Vagina (tissue), 2 donors: Measurements from ENCODE around the gene RAB20. TPM values are rescaled to one million over a fixed set of nuclear protein-coding genes. Genes with fewer than 3 reads are reported as not detected.

Experiments used
- DNase-seq, 2 donors: peaks; one replicate each; pipeline ENCODE4 v3.0.0-alpha.2; 2017; ENCODE audit errors: extremely low spot score in 2 of 2
- H3K27ac ChIP-seq: fragments of 200-600 bp; sonication (generic); one replicate; pipeline ENCODE4 v1.5.1; 2019
- H3K27me3 ChIP-seq: fragments of 200-600 bp; sonication (generic); one replicate; pipeline ENCODE4 v1.5.1; 2019
- H3K36me3 ChIP-seq, 2 donors: fragments of 200-600 bp; sonication (generic); one replicate each; pipeline ENCODE4 v1.5.1; 2017 to 2019
- H3K4me1 ChIP-seq: fragments of 200-600 bp; sonication (generic); one replicate; pipeline ENCODE4 v1.5.1; 2019
- H3K4me3 ChIP-seq, 2 donors: fragments of 200-600 bp; sonication (generic); 1 replicate in 1 of 2; 2 replicates in 1 of 2; pipeline ENCODE4 v1.5.1; 2016 to 2019
- H3K9me3 ChIP-seq: fragments of 200-600 bp; sonication (generic); one replicate; pipeline ENCODE4 v1.5.1; 2019
- CTCF ChIP-seq, 3 experiments: fragments of 450-650 bp in 2 of 3; fragments of 200-600 bp in 1 of 3; sonication (generic) in 1 of 3; IDR thresholded peaks; one replicate each; pipeline ENCODE4 v1.5.1; 2017 to 2019; ENCODE audit warnings: antibody characterized with exemption in 3 of 3, mild to moderate bottlenecking in 2 of 3, moderate library complexity in 2 of 3
- POLR2A ChIP-seq, 2 donors: fragments of 450-650 bp; IDR thresholded peaks; one replicate each; pipeline ENCODE4 v1.6.1; 2017; ENCODE audit warnings: antibody characterized with exemption in 2 of 2, mild to moderate bottlenecking in 2 of 2, moderate library complexity in 2 of 2
- POLR2AphosphoS5 ChIP-seq, 2 donors: sonication (generic); formaldehyde crosslinking; IDR thresholded peaks; one replicate each; pipeline ENCODE4 v1.9.0; 2017; ENCODE audit warnings: antibody characterized with exemption in 2 of 2, mild to moderate bottlenecking in 2 of 2, low read depth in 1 of 2; ENCODE audit not compliant: insufficient read depth in 1 of 2
- intact Hi-C: fragments of 100-400 bp; cut with DNase I; formaldehyde crosslinking; loops from one replicate; pipeline ENCODE4 v1.15.1; 2023
- total RNA-seq: library from RNA; depleted of rRNA; stranded (reverse); fragments of >200 nt; gene quantifications from one replicate; pipeline ENCODE4 v1.2.3, GENCODE V29; 2016

Gene RAB20
- total RNA-seq, 1 donor from 2014 or later: 15.2 TPM

DNA sequence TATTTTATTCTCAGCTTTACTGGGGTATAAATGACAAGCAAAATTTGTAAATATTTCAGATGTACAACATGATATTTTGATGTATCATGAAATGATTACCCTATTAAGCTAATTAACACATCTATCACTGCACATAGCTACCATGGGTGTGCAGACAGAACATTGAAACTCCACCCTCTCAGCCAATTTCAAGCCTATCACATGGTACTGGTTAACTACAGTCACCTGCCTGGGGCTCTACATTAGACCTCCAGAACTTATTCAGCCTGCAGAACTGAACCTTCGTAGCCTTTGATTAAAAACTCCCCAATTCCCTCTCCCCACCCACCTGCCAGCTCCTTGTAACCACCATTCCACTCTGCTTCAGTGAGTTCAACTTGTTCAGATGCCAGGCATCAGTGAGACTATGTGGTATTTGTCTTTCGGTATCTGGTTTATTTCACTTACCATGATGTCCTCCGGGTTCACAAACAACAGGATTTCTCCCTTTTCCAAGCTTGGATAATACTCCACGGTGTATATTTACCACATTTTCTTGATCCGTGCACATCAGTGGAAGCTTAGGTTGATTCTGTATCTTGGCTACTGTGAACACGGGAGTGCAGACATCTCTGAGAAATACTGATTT lies 19.2 kb downstream of the RAB20 start:
- DNase-seq: no peak
- Histone ChIP-seq H3K27ac (no peak overlapping the region), H3K36me3 (no peaks in the 10 kb centered on the region), H3K9me3 (no peaks in the 10 kb centered on the region), H3K27me3 (no peaks in the 10 kb centered on the region), H3K4me3 (no peak overlapping the region), H3K4me1 (no peaks in the 10 kb centered on the region)
- TF ChIP-seq POLR2A (IDR thresholded peaks at IDR 0.05) (no peak), CTCF (IDR thresholded peaks at IDR 0.05) (no peak), POLR2AphosphoS5 (IDR thresholded peaks at IDR 0.05; ENCODE audit: insufficient read depth in 1 of 2, low read depth in 1 of 2) (no peak)
- intact Hi-C loops: no loop called here

GRCh38 chr13:110541526-110541920 lies 20.0 kb downstream of the RAB20 start:
- H3K27me3 ChIP-seq: no peaks in the 10 kb centered on the region
- TF ChIP-seq POLR2AphosphoS5 (IDR thresholded peaks at IDR 0.05; ENCODE audit: insufficient read depth in 1 of 2, low read depth in 1 of 2) (no peak), CTCF (IDR thresholded peaks at IDR 0.05) (no peak), POLR2A (IDR thresholded peaks at IDR 0.05) (no peak)
- no peak overlapping the region for H3K27ac ChIP-seq
- intact Hi-C loops: no loop called here
- no peaks in the 10 kb centered on the region for H3K36me3 ChIP-seq
- H3K4me3 ChIP-seq: no peak overlapping the region
- no peaks in the 10 kb centered on the region for H3K9me3 ChIP-seq
- no peaks in the 10 kb centered on the region for H3K4me1 ChIP-seq
- DNase-seq: no peak

DNA sequence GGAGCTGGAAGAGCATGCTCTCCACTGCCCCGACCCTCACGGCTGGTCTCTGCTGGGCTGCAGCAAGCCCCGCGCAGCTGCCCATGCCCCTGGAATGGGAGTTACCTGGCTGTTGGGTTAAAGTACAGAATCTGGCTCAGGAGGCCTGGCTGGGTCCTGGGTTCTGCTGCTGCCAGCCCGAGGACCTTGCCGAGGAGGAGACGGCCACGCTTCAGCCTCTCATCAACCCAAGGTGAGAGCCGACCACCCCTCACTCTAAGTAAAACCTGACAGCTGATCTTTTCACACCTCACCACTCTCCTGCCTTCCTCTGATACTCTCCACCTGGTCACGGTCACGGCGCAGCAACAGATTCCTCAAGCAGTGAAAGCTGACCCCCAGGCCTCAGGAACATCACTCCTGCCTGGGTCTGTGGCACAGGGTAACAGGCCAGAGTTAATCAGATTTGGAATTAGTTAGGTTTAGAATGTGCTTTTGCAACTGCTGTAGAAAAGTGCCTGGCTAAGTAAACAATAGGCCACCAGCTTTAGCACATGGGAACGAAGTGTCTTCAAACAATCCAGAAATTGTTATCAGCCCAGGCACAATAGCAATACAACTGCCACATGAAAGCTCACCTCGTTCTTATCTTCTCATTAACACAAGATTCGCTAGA lies 20.5 kb downstream of the RAB20 start:
- Histone ChIP-seq H3K4me1 (no peaks in the 10 kb centered on the region), H3K36me3 (no peaks in the 10 kb centered on the region), H3K27ac (no peak overlapping the region), H3K27me3 (no peaks in the 10 kb centered on the region), H3K4me3 (no peak overlapping the region), H3K9me3 (no peaks in the 10 kb centered on the region)
- TF ChIP-seq POLR2AphosphoS5 (IDR thresholded peaks at IDR 0.05; ENCODE audit: insufficient read depth in 1 of 2, low read depth in 1 of 2) (no peak), POLR2A (IDR thresholded peaks at IDR 0.05) (no peak), CTCF (IDR thresholded peaks at IDR 0.05) (no peak)
- no peak for DNase-seq
- intact Hi-C loops: no loop called here

DNA sequence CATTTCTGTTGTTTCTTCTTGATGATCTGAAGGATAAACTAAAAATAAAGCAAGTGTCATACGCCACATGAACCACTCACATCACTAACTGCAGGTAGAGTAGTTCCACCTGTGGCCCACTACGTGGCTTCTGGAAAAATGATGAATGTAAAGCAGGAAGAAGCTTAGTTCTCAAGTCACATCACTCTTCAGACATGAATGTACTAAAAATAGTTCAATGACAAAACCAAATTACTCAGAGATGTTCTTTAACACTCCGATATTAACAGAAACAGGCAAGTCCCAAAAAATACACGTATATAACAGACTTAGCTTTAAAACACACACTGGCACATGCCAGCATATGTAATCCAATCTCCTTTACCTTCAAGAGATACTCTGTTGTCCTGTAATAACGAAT lies 21.6 kb downstream of the RAB20 start:
- no peaks in the 10 kb centered on the region for H3K36me3 ChIP-seq
- H3K4me1 ChIP-seq: no peaks in the 10 kb centered on the region
- TF ChIP-seq POLR2A (IDR thresholded peaks at IDR 0.05) (no peak), CTCF (IDR thresholded peaks at IDR 0.05) (no peak), POLR2AphosphoS5 (IDR thresholded peaks at IDR 0.05; ENCODE audit: insufficient read depth in 1 of 2, low read depth in 1 of 2) (no peak)
- no peak overlapping the region for H3K4me3 ChIP-seq
- intact Hi-C loops: no loop called here
- H3K9me3 ChIP-seq: no peaks in the 10 kb centered on the region
- DNase-seq: no peak
- no peaks in the 10 kb centered on the region for H3K27me3 ChIP-seq
- H3K27ac ChIP-seq: no peak overlapping the region

GRCh38 chr13:110538632-110539031 lies 22.9 kb downstream of the RAB20 start:
- no peak overlapping the region for H3K4me3 ChIP-seq
- no peaks in the 10 kb centered on the region for H3K36me3 ChIP-seq
- H3K27me3 ChIP-seq: no peaks in the 10 kb centered on the region
- H3K9me3 ChIP-seq: no peaks in the 10 kb centered on the region
- intact Hi-C loops: no loop called here
- no peaks in the 10 kb centered on the region for H3K4me1 ChIP-seq
- TF ChIP-seq POLR2AphosphoS5 (IDR thresholded peaks at IDR 0.05; ENCODE audit: insufficient read depth in 1 of 2, low read depth in 1 of 2) (no peak), CTCF (IDR thresholded peaks at IDR 0.05) (no peak), POLR2A (IDR thresholded peaks at IDR 0.05) (no peak)
- no peak overlapping the region for H3K27ac ChIP-seq
- no peak for DNase-seq
